Measurements from ENCODE around the gene PFDN1. TPM values are rescaled to one million over a fixed set of nuclear protein-coding genes. Genes with fewer than 3 reads are reported as not detected.
A peak's percentile ranks its signal among the peaks of the same experiment; 100 is the strongest.

PFDN1 gene
- total RNA-seq, 1 experiment from 2014 or later: 48.9 TPM

DNA sequence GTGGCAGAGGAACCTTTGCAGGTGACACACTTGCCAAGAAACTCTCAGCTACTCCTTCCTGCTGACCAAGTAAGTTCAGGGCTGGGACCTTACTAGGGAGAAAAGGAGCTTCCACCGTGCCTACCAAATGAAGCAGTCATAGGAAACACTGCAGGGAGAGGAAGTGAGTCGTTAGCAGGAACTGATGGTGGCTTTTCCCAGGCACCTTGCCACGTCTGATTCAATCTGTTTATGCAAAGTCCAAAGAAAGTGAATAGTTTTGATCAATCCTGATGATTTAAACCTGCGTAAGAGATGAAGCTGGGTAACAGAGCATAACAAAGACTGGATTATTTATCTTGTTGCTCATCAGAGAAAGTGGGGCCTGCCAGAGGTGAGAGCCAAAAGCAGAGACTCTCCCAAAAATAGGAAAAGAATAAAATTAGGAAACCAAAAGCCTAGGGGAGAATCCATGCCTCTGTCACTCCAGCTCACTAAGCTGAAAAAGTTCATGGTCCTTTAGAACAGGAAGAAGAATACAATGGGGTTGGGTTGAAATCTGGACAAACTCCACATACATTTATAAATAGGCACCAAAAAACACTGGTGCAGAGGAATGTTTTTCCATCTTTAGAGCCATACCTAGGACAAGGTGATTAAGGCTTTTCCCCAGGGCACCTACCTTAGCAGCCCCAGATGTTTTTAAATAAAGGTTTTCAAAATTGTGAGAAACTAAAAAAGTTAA is 9.3 kb upstream of the PFDN1 start:
- no peaks in the 10 kb centered on the region for H3K9me2 ChIP-seq (ENCODE audit: insufficient read depth)
- peak overlapping the region; percentile 96 for H2AFZ ChIP-seq (ENCODE audit: low read depth, low read length, poor library complexity, severe bottlenecking)
- ATAC-seq (peak; percentile 41; the same call in 1 of the 2 replicates), DNase-seq (ENCODE audit: low read depth, low spot score) (no peak)
- H3K4me3 ChIP-seq (replicated peaks in 1 of 2; ENCODE audit: low read depth in 1 of 2, low read length in 2 of 2): no peak overlapping the region
- H3K36me3 ChIP-seq (ENCODE audit: control insufficient read depth in 1 of 2, insufficient read depth in 2 of 2, low read length in 2 of 2): no peaks in the 10 kb centered on the region
- CTCF ChIA-PET: interaction anchor here (1.4 kb wide), 1 partner anchor 33 kb away, joined by 4 read pairs; no protein-coding TSS in a partner anchor
- no peaks in the 10 kb centered on the region for H3K27me3 ChIP-seq (ENCODE audit: insufficient read depth, low read length)
- RAD21 ChIA-PET (ENCODE audit: low non-redundant PET in 1 of 2, low total read pairs in 2 of 2, uncharacterized antibody in 2 of 2, unreplicated experiment in 2 of 2): no interaction called here
- H3K27ac ChIP-seq (ENCODE audit: low read depth, low read length): no peak overlapping the region
- H3K9me3 ChIP-seq (ENCODE audit: control insufficient read depth in 1 of 2, insufficient read depth in 1 of 2, low read depth in 1 of 2, low read length in 2 of 2): no peaks in the 10 kb centered on the region
- H3K4me2 ChIP-seq (ENCODE audit: low read length): peak overlapping the region; percentile 48
- H3K79me2 ChIP-seq (ENCODE audit: insufficient read depth, low read length): no peaks in the 10 kb centered on the region
- intact Hi-C loops (cut with micrococcal nuclease): no loop called here
- H4K20me1 ChIP-seq (ENCODE audit: insufficient read depth): no peaks in the 10 kb centered on the region
- TF ChIP-seq SRF (IDR thresholded peaks at IDR 0.05; ENCODE audit: low read depth) (0 out of 2 replicates have a peak, but pooled peaks have one; percentile 33), SP1 (IDR thresholded peaks at IDR 0.05; ENCODE audit: low read depth) (peak; percentile 47; the same call in 1 of the 2 replicates), JUND (IDR thresholded peaks at IDR 0.05) (0 out of 2 replicates have a peak, but pooled peaks have one; percentile 15), POLR2A (IDR thresholded peaks at IDR 0.05; ENCODE audit: borderline replicate concordance, extremely low read depth, insufficient read depth, insufficient read length) (no peak)
- TF ChIP-seq, protein P1, sequence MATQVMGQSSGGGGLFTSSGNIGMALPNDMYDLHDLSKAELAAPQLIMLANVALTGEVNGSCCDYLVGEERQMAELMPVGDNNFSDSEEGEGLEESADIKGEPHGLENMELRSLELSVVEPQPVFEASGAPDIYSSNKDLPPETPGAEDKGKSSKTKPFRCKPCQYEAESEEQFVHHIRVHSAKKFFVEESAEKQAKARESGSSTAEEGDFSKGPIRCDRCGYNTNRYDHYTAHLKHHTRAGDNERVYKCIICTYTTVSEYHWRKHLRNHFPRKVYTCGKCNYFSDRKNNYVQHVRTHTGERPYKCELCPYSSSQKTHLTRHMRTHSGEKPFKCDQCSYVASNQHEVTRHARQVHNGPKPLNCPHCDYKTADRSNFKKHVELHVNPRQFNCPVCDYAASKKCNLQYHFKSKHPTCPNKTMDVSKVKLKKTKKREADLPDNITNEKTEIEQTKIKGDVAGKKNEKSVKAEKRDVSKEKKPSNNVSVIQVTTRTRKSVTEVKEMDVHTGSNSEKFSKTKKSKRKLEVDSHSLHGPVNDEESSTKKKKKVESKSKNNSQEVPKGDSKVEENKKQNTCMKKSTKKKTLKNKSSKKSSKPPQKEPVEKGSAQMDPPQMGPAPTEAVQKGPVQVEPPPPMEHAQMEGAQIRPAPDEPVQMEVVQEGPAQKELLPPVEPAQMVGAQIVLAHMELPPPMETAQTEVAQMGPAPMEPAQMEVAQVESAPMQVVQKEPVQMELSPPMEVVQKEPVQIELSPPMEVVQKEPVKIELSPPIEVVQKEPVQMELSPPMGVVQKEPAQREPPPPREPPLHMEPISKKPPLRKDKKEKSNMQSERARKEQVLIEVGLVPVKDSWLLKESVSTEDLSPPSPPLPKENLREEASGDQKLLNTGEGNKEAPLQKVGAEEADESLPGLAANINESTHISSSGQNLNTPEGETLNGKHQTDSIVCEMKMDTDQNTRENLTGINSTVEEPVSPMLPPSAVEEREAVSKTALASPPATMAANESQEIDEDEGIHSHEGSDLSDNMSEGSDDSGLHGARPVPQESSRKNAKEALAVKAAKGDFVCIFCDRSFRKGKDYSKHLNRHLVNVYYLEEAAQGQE (IDR thresholded peaks at IDR 0.05; ENCODE audit: low read depth): no peak
- peaks cover 3 to 24% of the 10 kb centered on the region in 2 experiments; a peak in 3 of 4 replicates for H3K4me1 ChIP-seq (ENCODE audit: control insufficient read depth in 1 of 2, insufficient read depth in 2 of 2, low read length in 2 of 2)
- peak overlapping the region; percentile 13; the same call in 1 of the 2 replicates for H3K9ac ChIP-seq (ENCODE audit: low read length)
- BruUV-seq (replicated peaks): no TSS peak
- POLR2A ChIA-PET: interaction anchor here (0.6 kb wide), 1 partner anchor 25 kb away, joined by 3 read pairs; no protein-coding TSS in a partner anchor
